ENCODE measurements around the gene RANBP10. TPM values are rescaled to one million over a fixed set of nuclear protein-coding genes. Genes with fewer than 3 reads are reported as not detected.
"Not testable (repeated sequence)": the region's sequence is repeated elsewhere in the genome, so short reads cannot be mapped to it uniquely, and the experiment has no call there.

The RANBP10 gene
- total RNA-seq, 1 donor from 2014 or later, result 10.5 TPM

DNA sequence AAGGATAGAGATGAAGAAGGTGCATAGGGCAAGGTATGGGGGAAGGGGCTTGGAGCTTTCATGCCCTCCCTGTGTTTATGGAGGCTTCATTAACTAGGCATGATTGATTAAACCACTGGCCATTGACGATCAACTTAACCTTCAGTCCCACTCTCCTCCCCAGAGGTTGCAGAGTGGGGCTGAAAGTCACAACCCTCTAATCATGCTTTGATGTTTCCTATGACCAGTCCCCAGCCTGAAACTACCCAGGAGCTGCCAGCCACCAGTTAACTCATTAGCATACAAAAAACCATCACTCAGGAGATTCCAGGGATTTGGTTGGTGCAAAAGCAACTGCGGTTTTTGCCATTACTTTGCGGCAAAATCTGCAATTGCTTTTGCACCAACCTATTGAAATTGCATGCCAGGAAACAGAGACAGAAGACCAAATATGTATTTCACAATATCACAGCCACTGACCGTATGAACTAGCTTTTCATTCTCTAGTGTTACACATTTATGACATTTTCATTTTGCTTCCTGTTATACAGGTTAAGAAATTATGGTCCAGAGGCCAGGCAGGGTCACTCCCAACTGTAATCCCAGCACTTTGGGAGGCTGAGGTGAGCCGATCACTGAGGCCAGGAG is 92.6 kb downstream of the RANBP10 start:
- no peak for DNase-seq

DNA sequence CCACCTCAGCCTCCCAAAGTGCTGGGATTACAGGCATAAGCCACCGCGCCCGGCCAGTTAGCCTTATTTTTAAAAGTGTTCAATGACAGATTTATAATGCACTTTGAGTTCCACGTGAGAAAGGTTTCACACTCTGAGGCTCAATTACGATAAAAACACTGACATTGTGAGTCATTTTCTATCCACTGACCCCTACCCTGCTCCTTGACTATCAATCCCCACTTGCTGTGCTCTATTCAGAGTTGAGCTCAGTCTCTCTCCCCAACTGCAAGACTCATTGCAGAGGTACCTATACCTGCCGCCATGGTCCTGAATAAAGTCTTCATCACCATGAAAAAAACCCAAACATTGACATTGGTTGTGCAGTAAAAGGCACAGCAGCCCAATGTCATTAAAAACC is 95.8 kb downstream of the RANBP10 start:
- DNase-seq, result no peak

DNA sequence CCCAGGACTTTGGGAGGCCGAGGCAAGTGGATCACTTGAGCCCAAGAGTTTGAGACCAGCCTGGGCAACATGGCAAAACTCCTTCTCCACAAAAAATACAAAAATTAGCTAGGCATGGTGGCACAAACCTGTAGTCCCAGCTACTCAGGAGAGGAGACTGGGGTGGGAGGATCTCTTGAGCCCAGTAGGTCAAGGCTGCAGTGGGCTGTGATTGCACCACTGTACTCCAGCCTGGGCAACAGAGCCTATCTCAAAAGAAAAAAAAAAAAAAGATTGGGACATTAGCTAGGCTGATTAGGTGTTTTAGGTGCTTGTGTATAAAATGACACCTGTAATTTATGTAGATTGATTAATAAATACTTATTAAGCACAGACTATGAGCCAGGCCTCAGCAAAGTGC is 97.3 kb downstream of the RANBP10 start:
- no peak for DNase-seq

DNA sequence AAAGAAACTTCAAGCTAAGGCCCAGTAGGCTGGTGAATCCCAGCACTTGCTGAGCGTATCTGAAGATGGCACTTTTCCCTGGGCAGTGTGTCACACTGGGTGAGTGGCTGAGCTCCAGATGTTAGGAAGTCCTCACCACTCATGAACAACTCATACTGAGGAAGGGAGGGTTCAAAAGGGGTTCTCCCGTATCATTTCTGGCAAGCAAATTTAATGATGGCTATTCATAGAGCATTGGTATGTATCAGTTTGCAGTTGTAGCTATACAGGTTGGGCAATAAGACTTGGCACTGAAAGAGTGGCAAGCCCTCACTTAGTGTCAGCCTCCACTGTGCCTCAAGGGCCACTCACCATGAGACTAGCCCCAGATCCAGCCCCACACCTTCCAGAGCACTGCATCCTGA is 98.0 kb downstream of the RANBP10 start:
- DNase-seq, result no peak

DNA sequence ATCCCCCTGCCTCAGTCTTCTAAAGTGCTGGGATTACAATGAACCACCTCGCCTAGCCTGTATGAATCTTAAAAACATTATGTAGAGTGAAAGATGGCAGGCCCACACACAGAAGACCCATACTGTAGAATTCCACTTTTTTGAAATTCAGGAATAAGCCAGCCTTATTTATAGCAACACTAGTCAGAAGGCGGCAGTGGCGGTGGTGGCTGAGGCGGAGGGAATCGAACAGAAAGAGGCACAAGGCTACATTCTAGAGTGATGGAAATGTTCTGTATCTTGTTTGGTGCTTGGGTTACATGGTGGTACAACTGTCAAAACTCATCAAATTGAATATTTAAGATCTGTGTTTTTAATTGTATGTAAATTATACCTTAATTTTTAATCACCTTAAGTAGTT is 98.6 kb downstream of the RANBP10 start:
- no peak for DNase-seq

DNA sequence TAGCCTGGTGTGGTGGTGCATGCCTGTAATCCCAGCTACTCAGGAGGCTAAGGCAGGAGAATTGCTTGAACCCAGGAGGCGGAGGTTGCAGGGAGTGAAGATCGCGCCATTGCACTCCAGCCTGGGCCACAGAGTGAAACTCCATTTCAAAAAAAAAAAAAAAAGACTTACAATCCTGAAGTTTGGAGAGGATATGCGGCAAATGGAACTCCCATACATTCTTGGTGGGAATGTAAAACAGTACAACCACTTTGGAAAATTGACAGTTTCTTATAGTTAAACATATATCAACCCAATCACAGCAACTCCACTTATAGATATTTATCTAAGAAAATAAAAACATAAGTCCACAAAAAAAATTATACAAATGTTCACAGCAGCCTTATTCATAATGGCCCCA is 99.2 kb downstream of the RANBP10 start:
- DNase-seq, result no peak

DNA sequence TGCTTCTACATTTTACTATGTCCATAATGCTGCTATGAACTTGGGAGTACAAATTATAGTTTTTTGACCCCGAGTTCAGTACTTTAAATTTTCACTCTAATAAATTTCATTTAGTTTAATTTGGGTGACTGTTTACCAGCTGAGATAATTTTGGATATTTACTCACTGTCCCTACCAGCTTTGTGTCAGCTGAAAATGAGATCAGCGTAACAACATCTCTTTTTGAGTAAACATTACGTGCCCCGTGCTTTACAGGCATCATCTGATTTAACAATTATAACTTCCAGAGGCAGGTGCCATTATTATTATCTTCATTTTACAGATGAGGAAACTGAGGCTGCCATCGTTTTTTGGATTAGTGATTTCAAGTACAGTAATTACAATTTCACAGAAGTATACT is 102.2 kb downstream of the RANBP10 start:
- DNase-seq, result no peak

DNA sequence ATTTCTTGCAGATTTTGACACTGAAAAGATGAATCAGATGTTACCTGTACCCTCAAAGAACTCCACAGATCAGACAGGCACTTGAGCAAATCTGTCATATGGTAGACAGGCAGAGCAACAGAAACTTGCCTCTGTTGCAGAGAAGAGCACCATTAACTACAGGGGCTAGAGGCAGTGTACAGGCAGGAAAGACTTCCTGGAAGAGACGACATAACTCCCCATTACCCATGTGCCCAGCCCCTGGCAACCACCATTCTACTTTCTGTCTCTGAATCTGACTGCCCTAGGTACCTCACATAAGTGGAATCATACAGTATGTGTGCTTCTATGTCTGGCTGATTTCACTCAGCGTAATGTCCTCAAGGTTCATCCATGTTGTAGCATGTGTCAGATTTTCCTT is 102.7 kb downstream of the RANBP10 start:
- DNase-seq, result no peak

DNA sequence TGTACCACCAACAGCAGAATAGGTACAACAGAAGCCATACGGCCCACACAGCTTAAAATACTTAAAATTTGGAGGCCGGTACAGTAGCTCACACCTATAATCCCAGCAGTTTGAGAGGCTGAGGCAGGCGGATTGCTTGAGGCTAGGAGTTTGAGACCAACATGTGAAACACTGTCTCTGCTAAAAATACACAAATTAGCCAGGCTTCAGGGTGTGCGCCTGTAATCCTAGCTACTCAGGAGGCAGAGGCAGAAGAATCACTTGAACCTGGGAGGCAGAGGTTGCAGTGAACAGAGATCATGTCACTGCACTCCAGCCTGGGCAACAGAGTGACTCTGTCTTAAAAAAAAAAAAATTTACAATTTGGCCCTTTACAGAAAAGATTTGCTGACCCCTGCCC is 104.2 kb downstream of the RANBP10 start:
- no peak for DNase-seq

DNA sequence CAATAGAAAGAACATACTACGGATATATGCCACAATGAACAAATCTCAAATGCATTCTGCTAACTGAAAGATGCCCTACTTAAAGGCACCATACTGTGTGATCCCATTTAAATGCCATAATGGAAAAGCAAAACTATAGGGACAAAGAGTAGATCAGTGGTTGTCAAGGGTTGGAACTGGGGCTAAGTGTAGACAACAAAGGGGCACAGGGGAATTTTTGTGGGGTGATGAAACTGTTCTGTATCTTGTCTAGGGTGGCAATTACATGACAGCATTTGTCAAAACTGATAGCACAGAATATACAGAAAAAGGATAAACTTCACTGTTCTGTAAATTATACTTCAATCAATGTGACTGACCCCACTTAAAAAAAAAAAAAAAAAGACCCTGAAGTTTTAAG is 104.9 kb downstream of the RANBP10 start:
- no peak for DNase-seq

DNA sequence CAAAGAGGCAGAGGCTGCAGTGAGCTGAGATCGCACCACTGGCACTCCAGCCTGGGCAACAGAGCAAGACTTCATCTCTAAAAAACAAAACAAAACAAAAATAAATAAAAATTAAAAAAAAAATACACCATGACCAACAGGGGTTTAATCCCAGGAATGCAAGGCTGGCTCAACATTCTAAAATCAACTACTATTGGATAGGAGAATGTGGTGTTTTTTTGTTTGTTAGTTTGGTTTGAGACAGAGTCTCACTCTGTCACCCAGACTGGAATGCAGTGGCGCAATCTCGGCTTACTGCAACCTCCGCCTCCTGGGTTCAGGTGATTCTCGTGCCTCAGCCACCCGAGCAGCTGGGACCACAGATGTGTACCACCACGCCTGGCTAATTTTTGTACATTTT is 107.1 kb downstream of the RANBP10 start:
- DNase-seq, result no peak

DNA sequence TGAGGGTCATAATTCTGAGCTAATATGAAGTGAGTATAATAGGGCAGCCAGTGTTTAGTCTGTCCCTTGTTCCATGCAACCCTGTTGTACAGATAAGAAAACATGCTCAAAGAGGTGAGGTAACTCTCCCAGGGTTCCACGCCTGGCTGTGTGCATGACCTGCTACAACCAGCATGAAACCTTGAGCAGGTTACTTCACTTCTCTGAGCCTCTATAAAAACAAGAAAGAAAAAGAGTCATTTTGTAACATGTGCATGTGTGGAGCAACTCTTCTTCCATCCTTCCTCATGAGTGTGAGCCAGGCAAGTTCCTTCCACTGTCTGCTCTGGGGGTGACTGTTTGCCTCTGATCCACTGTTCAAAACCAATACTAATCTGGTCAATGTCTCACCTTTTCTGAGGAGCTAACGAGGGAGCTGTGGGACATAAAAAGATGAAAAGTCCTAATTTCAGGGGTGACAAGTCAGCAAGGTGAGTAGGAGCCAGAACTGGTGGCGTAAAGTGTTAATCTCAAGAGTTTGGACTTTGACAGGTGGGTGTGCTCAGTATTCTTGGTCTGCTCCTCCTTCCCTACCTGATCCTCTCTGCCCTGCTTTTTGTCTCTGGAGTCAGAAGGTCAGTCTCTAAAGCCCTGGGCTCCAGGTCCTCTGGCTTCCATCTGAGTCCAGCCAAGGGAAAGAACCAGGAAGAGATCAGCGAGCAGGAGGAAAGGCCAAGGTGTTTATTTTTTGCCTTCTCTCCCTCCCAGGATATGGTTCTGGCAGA is 108.8 kb downstream of the RANBP10 start:
- DNase-seq, result no peak

DNA sequence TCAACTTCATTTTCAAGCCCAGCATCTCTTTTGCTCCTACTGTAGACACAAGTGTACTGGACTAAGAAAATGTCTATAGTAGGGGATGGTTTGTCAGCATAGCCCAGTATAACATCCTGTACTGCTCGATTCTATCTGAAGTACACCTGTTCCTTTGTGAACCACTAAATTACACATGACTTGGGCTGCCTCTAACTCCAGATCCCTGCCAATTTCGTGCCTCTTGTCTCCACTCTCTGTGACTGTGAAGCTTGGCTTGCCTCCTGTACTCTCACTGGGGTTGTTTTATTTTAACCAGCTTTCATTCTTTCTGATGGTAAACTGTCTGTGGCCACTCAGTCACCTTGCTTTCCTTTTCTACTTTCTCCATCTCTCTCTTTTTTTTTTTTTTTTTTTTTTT is 111.7 kb downstream of the RANBP10 start:
- DNase-seq, result no peak

DNA sequence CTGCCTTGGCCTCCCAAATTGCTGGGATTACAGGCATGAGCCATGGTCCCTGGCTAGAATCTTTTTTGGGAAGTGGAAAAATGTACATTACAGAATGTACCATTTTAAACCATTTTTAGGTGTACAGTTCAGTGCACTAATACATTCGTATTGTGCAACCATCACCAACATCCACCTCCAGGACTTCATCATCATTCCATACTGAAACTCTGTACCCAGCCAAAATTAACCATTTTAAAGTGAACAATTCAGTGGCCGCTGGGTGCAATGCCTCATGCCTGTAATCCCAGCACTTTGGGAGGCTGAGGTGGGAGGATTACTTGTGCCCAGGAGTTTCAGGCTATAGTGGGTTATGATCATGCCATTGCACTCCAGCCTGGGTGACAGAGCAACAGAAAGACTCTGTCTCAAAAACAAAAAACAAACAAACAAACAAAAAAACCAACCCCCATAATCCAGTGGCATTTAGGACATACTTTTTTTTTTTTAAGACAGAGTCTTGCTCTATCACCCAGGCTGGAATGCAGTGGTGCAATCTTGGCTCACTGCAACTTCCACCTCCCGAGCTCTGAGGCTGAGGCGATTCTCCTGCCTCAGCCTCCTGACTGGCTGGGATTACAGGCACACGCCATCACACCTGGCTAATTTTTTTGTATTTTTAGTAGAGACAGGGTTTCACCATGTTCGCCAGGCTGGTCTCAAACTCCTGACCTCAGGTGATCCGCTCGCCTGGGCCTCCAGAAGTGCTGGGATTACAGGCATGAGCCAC is 112.7 kb downstream of the RANBP10 start:
- not testable (repeated sequence) for DNase-seq

DNA sequence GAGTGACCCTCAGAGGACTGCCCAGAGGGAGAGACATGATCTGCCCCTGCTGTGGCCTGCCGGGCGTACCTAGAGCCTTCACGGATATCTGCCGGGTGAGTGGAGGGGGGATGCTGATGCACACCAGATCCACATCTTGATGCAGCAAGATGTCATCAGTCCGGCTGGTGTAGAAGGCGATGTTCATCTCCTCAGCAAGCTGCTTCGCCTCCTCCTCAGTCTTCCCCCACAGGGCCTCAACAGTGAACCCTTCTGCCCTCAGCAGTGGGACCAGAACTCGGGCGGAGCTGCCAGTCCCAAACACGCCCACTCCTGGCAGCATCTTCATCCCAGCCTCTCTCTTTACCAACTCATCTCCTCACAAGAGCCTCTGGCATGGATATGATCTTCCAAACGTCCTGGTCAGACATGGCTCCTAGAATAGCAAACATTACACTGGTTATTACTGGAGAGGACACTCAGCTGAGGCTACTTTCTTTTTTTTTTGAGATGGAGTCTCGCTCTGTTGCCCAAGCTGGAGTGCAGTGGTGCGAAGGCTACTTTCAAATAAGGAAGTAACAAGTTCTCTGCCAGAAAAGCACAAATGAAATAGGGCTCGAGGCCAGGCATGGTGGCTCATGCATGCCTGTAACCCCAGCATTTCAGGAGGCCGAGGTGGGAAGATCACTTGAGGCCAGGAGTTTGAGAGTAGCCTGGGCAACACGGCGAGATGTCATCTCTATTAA is 120.8 kb downstream of the RANBP10 start:
- no peak for DNase-seq

DNA sequence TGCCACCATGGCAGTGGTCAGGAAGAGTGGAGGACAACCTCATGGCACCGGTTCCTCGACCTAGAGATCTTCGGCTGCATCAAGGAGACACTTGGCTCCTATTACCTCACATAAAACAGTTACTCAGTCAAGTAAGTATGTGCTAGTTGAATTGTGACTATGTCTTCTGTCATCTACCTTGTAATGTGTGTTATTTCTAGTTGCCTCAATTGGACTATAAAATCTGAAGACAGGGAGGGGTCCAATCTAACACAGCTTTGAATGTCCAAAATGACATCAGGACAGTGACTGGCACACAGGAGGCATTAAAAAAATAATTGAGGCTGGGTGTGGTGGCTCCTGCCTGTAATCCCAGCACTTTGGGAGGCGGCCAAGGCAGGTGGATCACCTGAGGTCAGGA is 122.6 kb downstream of the RANBP10 start:
- no peak for DNase-seq

DNA sequence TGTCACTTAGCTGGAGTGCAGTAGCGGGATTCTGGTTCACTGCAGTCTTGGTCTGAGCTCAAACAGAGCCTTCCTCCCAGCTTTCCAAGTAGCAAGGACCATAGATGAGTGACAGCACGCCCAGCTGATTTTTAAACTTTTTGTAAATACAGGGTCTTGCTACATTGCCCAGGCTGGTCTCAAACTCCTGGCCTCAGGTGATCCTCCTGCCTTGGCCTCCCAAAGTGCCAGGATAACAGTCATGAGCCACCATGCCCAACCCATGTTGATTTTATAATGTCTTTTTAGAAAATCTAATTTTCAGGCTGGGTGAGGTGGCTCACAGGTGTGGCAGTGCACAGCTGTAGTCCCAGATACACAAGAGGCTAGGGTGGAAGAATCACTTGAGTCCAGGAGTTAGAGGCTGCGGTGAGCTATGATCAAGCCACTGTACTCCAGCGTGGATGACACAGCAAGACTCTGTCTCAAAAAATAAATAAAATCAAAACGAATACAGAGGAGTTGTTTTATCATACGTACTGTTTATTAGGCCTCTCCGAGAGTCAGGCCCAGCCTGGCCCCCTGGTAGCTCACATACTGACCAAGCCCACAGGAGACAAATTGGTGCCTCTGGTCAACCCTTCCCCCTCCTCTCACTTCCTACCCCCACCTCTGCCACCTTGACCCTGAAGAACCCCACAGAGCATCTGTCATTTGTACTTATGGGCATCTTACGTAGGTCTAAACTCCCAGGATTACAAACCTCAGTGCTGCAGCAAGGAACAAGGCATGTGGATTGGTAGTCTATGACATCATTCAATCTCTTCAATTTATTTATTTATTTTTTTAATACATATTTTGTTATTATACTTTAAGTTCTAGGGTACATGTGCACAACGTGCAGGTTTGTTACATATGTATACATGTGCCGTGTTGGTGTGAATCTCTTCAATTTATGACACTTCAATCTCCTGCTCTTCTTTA is 126.1 kb downstream of the RANBP10 start:
- no peak for DNase-seq

DNA sequence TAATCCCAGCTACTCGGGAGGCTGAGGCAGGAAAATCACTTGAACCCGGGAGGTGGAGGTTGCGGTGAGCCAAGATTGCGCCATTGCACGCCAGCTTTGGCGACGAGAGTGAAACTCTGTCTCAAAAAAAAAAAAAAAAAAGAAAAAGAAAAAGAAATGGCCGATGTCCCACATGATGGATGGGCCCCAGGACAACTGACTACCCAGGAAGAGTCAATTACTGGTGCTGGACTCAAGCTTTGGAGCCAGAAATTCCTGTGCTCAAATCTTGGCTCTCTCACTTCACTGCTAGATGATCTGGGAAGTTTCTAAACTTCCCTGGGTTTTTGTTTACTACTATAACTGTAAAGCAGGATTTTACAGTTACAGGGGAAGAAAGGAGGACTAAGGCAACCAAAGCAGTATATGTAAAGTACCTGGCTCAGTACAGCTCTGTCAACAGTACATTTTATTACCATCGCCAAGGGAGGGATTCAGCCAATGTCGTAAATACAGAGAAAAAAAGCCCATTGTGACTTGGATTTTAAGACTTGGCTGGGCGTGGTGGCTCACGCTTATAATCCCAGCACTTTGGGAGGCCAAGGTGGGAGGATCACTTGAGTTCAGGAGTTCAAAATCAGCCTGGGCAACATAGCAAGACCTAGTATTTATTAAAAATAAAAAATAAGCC is 127.9 kb downstream of the RANBP10 start:
- DNase-seq, result no peak

DNA sequence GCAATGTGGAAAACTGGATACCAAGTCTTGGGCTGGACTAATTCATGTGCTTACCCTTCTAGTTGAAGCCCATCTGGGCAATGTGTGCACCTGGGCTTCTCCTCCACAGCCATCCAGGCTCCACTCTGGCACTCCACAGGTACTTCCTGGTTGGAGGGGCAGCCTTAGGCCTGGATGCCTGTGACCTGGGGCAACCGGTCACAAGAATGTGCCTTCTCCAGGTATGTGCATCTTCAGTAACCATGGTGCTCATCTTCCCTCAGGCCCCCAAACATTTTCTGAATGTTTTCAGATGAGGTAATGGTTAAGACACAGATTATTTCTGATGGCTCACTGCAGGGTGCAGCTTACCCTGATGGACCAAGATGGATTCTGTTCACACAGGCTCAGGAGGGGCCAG is 128.6 kb downstream of the RANBP10 start:
- DNase-seq, result no peak

DNA sequence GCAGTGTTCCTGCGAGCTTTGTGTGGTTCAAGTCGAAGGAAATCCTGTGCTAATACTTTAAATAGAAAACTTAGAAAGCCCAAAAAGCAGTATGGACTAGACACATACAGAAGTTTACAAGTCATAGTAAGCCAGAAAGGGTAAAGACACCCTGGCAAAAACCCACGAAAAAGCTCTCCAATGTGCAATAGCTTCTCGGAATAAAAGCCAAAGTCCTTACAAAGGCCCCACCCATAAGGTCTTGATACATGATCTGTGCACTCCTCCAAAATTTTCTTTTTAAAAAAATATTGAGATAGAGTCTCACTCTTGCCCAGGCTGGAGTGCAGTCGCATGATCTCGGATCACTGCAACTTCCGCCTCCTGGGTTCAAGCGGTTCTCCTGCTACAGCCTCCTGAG is 129.4 kb downstream of the RANBP10 start:
- no peak for DNase-seq

DNA sequence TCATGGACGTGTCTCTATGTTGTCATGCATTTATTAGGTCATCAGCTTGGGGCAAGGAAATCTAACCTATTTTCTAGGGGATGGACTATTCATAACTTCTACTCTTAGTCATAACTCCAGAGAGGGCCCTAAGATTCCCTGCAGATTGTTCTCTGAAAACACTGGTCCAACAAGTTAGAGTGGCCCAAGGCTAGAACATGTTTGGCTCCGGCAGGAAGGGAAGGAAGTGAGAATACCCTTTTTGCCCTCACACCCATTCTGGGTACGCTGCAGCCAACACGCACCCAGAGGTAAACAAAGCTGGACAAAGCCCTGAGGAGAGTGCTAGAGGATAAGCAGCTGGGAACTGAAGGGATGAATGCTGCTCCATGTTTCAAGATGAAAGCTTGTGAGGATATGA is 129.8 kb downstream of the RANBP10 start:
- DNase-seq, result no peak
